SIG-M5 treated with dmso at 0.1 percent for 504 hours (cell line): ENCODE data around the gene LRCH1.

Source experiments
- DNase-seq: peaks from one replicate; lab custom pipeline; 2025; ENCODE audit not compliant: unreplicated experiment; lab: John Stamatoyannopoulos, UW

Gene LRCH1

GRCh38 chr13:46687810-46688209 lies 134.8 kb downstream of the LRCH1 start:
- no peak for DNase-seq

- DNase-seq, result no peak
Measured at GRCh38 chr13:46688306-46688705, 135.3 kb downstream of the LRCH1 start.

- no peak for DNase-seq
Measured at GRCh38 chr13:46698014-46698413, 145.0 kb downstream of the LRCH1 start.

GRCh38 chr13:46698910-46699460 lies 146.0 kb downstream of the LRCH1 start:
- no peak for DNase-seq

- DNase-seq, result no peak
Measured at GRCh38 chr13:46712524-46712923, 159.6 kb downstream of the LRCH1 start.

- DNase-seq, result no peak
Measured at GRCh38 chr13:46715363-46715762, 162.4 kb downstream of the LRCH1 start.

- DNase-seq, result no peak
Measured at GRCh38 chr13:46716821-46717220, 163.9 kb downstream of the LRCH1 start.

- DNase-seq, result no peak
Measured at GRCh38 chr13:46717275-46717674, 164.3 kb downstream of the LRCH1 start.

- no peak for DNase-seq
Measured at GRCh38 chr13:46717856-46718255, 164.9 kb downstream of the LRCH1 start.

- DNase-seq, result no peak
Measured at GRCh38 chr13:46720189-46720588, 167.2 kb downstream of the LRCH1 start.

- DNase-seq, result peak; percentile 49
Measured at GRCh38 chr13:46721054-46721453, 168.1 kb downstream of the LRCH1 start.

- no peak for DNase-seq
Measured at GRCh38 chr13:46726347-46726746, 173.4 kb downstream of the LRCH1 start.

- peak; percentile 16 for DNase-seq
Measured at GRCh38 chr13:46728777-46729176, 175.8 kb downstream of the LRCH1 start.

- DNase-seq, result no peak
Measured at GRCh38 chr13:46731535-46731934, 178.6 kb downstream of the LRCH1 start.

GRCh38 chr13:46735425-46735824 lies 182.5 kb downstream of the LRCH1 start:
- no peak for DNase-seq

- DNase-seq, result no peak
Measured at GRCh38 chr13:46736541-46737310, 183.8 kb downstream of the LRCH1 start.

GRCh38 chr13:46738055-46738454 lies 185.1 kb downstream of the LRCH1 start:
- DNase-seq, result no peak

- no peak for DNase-seq
Measured at GRCh38 chr13:46738766-46739165, 185.8 kb downstream of the LRCH1 start.

GRCh38 chr13:46739447-46740098 lies 186.6 kb downstream of the LRCH1 start:
- DNase-seq, result no peak

- DNase-seq, result no peak
Measured at GRCh38 chr13:46743191-46743590, 190.2 kb downstream of the LRCH1 start.

- no peak for DNase-seq
Measured at GRCh38 chr13:46745062-46745461, 192.1 kb downstream of the LRCH1 start.

GRCh38 chr13:46745706-46746105 lies 192.7 kb downstream of the LRCH1 start:
- no peak for DNase-seq
